Skin of body (tissue), 2 donors: ENCODE data around the gene ERG. TPM values are rescaled to one million over a fixed set of nuclear protein-coding genes. Genes with fewer than 3 reads are reported as not detected.

Experiments used
- DNase-seq: peaks from one replicate; lab custom pipeline; 2025; lab: John Stamatoyannopoulos, UW
- total RNA-seq: library from RNA; depleted of rRNA; stranded (reverse); fragments of >200 nt; gene quantifications from one replicate; pipeline ENCODE4 v1.2.3, GENCODE V29; 2014

ERG gene
- total RNA-seq, 1 donor from 2014 or later: 11.9 TPM

GRCh38 chr21:38436341-38436740, 61.9 kb downstream of the ERG start:
- DNase-seq: no peak

- DNase-seq: no peak
Observed at GRCh38 chr21:38434913-38435533, 63.3 kb downstream of the ERG start.

GRCh38 chr21:38433471-38433870, 64.8 kb downstream of the ERG start:
- no peak for DNase-seq

GRCh38 chr21:38430401-38430984, 67.8 kb downstream of the ERG start:
- DNase-seq: no peak

GRCh38 chr21:38429011-38429410, 69.3 kb downstream of the ERG start:
- no peak for DNase-seq

GRCh38 chr21:38428211-38428610, 70.1 kb downstream of the ERG start:
- DNase-seq: no peak

GRCh38 chr21:38424305-38425019, 73.8 kb downstream of the ERG start:
- no peak for DNase-seq

GRCh38 chr21:38422082-38422481, 76.2 kb downstream of the ERG start:
- DNase-seq: no peak

- DNase-seq: no peak
Observed at GRCh38 chr21:38420140-38420539, 78.1 kb downstream of the ERG start.

- no peak for DNase-seq
Observed at GRCh38 chr21:38417726-38418125, 80.6 kb downstream of the ERG start.

GRCh38 chr21:38416791-38417190, 81.5 kb downstream of the ERG start:
- DNase-seq: no peak

GRCh38 chr21:38413958-38414548, 84.2 kb downstream of the ERG start:
- no peak for DNase-seq

GRCh38 chr21:38410466-38410865, 87.8 kb downstream of the ERG start:
- DNase-seq: no peak

- no peak for DNase-seq
Observed at GRCh38 chr21:38409907-38410306, 88.4 kb downstream of the ERG start.

- DNase-seq: no peak
Observed at GRCh38 chr21:38404177-38404576, 94.1 kb downstream of the ERG start.

- no peak for DNase-seq
Observed at GRCh38 chr21:38402795-38403194, 95.5 kb downstream of the ERG start.

- DNase-seq: no peak
Observed at GRCh38 chr21:38402291-38402690, 96.0 kb downstream of the ERG start.

- DNase-seq: no peak
Observed at GRCh38 chr21:38401191-38401926, 96.9 kb downstream of the ERG start.

- no peak for DNase-seq
Observed at GRCh38 chr21:38400195-38400919, 97.9 kb downstream of the ERG start.

- no peak for DNase-seq
Observed at GRCh38 chr21:38399103-38399502, 99.2 kb downstream of the ERG start.

- no peak for DNase-seq
Observed at GRCh38 chr21:38396325-38396724, 102.0 kb downstream of the ERG start.
